SKM-1 treated with dmso at 0.1 percent for 144 hours (cell line): ENCODE measurements around the gene DPCD.
A peak's percentile ranks its signal among the peaks of the same experiment; 100 is the strongest.

ENCODE experiments used
- DNase-seq: peaks from one replicate; lab custom pipeline; 2025; ENCODE audit not compliant: unreplicated experiment; lab: John Stamatoyannopoulos, UW

Gene DPCD

DNA sequence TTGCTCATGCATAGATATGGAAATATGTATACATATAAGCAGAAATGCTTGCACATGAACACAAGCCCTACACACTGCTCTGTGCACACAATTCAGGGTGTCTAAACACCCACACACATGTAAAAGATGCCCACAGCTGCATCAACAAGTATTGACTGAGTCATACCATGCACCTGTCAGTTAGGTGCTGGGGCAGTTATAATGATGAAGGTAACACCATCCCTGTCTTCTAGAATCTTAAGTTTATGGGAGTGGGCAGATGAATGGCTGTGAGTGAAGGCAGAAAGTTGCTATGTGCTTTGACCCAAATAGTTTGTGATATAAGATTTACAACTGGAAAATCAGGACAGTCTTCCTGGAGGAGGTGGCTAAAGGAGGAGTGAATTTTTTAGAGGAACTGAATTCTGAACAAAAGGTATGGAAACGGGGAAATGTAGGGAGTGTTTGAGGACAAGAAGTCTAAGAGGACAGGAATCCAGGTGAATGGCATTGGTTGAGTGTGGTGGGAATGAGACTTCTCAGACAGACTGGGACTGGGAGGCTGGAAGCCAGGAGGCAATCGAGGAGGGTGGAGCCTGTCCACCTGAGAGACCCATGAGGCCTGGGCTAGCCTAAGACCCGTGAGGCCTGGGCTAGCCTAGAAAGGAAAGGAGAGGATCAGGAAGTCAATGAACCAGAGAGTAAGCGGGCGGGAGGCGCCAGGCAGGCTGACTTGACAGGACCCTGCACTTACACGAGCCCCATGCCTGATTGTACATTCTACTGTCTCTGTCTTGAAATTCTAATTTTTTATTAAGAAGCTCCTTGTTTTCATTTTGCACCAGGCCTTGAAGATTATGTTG lies 20.7 kb upstream of the DPCD start:
- no peak for DNase-seq

DNA sequence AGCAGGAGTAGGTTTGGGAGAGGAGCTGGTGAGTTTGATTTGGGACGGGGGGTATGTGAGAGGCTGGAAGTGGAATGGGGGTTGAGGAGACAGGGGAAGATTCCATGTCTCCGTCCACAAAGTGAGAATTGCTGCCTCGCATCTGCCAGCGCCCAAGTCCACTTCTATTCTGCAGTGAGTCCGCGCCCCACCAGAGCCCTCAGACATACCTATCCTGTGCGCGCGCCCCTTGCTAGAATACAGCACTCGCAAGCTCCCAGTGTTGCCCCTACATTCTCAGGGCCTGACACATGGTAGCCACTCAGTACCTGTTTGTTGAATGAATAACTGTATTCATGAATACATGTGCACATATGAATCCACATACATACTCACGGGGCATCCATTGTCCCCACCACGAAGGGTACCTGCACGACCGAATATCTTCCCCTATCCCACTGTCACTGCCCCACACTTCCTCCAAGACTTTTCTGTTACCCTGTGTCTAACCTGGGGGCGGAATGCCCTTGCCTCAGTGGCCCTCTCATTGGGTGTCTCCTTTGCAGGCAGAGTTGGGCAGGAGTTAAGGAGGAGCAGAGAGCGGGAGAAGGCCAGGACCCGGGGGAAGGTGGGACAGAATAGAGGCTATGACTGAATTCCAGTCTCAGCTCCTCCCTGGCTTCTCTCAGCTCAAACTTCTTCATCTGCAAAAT lies 19.9 kb upstream of the DPCD start:
- DNase-seq, result no peak

DNA sequence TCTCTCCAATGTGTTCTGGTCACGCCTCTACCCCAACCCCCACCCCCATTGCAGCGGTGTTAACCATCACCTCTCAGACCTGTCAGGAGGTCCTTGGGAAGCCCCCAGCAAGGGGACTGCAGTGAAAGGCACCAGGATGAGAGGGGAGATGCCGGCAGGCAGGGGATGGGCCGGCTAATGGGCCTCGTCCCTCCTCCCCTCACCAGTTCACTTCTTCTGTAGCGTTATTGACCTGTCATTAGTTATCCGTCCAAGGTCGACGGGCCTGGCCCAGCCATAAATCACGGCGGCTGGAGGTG lies 18.8 kb upstream of the DPCD start:
- no peak for DNase-seq

DNA sequence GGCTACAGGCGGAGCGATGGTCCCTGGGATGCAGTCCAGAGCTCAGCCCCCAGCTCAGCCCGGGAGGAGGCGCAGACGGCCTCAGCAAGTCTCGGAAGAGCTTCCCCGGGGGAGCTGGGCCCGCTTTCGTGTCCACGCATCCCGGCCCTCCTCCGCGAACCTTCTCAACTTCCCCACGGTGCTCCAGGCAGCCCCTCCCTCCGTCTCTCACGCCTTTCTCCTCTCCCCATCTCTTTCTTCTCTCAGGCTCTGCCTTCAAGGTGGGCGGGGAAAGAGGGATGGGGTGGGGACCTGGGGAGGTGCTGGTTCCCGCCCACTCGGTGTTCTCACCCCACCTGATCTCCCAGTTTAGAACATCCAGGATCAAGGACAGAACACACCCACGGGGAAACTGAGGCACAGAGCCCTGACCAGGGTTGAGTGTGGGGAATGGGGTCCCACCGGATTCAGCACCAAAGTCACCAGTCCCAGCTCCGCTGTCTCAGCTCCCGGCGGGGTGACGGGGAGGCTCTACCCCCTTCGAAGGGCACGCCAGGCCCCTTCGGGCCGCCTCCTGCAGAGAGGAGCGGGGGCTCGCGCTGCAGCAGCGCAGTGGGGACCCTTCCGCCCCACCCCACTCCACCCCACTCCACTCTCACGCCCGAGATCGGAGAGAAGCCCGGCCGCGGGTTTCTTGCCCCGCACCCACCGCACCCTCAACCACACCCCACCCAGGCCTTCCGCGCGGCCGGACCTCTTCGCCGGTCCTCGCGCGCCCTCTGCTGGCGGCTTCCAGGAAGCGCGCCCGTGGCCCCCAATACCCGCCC lies 18.3 kb upstream of the DPCD start:
- peak; percentile 58 for DNase-seq

DNA sequence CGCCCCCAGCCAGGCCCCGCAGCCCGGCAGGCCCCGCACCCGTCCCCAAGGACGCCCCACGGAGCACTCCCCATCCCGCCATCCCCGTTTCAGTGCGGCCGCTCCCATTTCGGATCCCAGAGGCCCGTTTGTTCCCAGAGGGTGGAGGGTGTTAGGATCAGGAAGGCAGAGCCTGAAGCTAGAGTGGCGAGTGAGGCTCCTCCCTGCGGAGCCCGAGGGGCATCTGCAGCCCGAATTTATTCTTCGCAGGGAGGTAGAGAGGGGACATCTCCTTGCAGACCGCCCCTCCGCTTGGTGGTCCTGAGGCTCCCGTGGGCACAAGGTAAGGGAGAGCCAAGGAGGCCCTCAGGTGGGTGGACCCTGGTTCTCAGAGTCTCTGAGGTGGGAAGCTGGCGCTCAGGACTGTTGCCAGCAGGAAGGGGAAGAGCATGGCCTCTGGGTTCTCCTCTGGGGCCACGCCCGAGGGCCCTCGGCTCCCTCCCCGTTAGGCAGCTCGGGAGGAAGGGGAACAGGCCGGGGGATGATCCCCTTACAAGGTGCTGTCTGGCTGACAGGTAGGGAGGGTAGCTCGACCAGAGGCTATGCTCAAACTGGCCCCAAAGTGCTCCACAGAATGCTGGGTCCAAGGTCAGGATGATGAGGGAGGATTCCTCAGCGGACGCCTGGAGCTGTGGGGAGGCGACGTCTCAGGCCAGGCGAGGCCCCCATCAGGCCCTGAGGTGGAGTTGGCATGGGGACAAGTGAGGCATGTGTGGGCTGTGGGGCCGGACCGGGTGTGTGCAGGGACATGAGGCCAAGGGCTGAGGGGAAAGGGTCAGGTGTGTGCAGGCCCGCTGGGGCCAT lies 17.5 kb upstream of the DPCD start:
- DNase-seq, result peak; percentile 58

DNA sequence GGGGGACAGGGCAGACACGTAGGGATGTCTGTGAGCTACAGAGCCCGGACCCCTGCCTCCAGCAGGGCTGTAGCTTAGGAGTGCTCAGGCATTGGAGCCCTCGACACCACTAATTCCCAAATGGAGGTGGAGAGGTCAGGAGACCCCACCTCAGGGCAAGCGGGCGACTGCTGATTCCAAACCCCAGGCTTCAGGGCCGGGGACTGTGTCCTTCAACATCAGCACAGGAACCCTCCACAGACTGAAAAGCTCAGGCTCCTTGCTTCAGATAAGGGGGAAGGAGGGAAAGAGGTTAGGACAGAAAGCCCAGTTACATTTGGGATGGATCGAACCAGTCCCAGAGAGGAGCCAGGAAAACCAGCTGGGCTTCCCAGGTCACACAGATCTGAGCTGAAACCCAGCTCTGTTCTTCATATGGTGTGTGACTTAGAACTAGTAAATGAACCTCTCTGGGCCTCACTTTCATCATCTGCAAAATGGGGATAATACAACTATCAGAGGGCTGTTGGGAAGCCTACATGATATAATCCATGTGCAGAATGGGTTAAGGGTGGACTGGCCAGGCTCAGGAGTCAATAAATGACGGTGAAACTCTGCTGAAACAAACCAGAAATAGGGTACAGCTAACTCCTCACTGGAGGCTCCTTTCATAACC lies 16.7 kb upstream of the DPCD start:
- DNase-seq, result no peak

DNA sequence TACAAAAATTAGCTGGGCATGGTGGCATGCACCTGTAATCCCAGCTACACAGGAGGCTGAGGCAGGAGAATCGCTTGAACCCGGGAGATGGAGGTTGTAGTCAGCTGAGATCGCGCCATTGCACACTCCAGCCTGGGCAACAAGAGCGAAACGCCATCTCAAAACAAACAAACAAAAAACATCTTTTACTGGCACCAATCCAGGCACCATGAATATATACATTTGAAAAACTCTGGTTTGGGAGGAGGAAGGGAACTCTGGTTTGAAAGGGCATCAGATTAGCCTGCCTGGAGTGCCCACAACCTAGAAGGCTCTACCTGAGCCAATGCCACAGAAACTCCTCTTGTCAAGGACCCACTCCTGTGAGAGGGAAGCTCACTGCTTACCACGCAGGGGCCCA lies 16.0 kb upstream of the DPCD start:
- no peak for DNase-seq

DNA sequence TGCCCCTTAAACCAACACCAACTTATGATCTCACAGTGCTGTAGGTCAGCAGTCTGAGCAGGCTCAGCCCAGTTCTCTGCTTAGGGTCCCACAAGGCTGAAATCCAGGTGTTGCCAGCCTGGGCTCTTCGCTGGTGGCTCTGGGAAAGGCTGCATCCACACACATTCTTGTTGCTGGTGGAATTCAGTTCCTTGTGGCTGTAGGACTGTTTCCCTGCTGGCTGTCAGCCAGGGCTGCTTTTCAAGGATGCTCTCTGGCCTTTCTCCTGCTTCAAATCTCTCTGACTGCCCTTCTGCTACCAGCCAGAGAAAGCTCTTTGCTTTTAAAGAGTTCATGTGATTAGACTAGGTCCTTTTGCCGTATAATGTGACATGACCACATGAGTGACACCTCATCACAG lies 15.3 kb upstream of the DPCD start:
- DNase-seq, result no peak

DNA sequence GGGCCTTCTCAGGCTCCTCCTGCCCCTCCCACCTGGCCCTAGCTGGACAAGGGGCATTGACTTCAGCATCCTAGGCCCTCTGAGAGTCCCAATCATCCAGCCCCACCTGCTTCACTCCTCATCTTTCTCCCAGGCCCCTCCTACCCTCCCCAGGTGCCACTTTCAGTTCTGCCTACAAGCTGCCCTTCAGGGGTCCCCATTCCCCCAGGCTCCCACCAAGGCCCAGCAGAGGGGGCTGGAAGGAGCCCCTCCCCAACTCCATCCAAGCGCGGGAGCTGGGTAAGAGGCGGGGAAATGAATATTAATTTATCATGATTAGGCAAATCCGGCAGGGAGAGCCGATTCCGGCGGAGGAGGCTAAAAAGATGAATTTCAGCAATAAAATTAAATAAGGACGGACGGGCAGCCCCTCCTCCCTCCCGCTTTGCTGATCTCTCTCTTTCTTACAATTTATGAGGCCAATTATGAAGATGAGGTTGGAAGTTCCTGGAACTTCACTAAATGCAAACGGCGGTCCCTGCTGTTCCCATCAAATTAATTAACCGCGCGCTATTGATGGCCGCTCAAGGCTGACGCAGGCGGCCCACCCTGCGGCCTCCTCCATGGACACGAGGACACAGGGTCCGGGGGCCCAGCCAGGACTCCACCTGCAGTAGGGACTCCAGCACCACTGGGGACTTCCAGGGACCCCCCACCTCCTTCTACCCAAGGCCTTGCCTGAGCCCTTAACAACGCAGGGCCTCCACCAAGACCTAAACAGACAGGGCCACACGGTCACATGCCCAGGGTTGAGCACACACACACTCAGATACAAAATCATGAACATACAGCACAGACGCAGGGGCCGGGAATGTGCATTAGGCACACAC lies 14.0 kb upstream of the DPCD start:
- no peak for DNase-seq

DNA sequence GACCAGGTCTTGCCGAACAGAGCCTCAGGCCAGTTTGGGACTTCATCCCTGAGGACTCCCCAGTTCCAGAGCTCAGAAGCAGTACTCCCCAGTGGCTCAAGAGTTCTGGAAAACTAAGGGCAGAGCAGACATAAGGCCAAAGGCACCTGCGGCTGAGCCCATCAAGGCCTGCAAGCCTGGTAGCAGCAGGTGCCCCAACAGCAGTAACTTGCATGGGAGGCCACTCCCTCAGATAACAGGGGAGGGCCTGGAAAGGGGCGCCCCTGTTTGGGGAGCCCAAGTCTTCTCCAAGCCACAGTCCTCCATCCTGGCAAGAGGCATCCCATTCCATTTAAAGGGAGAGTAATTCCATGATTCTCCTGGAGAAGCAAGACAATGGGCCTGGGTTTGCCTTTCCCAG lies 13.0 kb upstream of the DPCD start:
- no peak for DNase-seq

DNA sequence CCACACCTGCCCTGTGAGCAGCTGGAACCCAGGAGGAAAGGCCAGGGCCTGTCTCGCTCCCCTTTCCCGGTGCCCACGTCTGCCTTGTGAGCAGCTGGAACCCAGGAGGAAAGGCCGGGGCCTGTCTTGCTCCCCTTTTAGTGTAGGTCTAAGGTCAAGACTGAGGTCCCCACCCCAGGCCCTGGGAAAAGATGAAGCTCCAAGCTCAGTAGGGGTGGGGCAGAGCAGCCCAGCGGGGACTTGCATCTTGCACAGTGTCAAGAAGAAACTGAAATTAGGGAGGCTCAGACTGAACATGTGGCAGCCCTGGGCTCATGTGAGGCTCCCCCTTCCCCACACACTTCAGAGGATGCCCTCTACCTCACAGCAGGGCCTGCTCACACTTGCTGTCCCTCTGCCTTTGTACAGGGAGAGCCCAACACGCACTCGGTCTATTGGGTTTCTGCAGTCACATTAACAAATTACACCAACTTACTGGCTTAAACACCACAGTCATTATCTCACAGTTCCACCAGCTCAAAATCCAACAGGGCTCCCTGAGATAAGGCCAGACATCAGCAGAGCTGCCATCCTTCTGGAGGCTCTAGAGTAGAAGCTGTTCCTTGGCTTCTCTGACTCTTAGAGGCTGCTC lies 12.4 kb upstream of the DPCD start:
- no peak for DNase-seq

DNA sequence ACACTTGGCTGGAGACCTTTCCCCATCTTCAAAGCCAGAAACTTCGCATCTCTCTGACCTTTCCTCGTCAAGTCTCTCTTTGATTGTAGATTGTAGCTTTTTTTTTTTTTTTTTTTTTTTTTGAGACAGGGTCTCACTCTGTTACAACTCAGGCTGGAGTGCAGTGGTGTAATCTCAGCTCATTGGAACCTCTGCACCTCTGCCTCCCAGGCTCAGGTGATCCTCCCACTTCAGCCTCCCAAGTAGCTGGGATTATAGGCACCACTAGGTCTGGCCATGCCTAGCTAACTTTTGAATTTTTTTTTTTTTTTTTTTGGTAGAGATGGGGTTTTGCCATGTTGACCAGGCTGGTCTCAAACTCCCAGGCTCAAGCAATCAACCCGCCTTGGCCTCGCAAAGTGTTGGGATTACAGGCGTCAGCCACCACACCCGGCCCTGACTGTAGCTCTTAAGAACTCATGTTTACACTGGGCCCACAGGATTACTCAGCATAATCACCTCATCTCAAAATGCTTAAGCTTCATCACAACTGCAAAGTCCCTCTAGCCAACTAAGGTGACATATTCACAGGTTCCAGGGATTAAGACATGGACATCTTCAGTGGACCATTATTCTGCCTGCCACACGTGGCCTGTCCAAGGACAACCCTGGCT lies 11.8 kb upstream of the DPCD start:
- no peak for DNase-seq

DNA sequence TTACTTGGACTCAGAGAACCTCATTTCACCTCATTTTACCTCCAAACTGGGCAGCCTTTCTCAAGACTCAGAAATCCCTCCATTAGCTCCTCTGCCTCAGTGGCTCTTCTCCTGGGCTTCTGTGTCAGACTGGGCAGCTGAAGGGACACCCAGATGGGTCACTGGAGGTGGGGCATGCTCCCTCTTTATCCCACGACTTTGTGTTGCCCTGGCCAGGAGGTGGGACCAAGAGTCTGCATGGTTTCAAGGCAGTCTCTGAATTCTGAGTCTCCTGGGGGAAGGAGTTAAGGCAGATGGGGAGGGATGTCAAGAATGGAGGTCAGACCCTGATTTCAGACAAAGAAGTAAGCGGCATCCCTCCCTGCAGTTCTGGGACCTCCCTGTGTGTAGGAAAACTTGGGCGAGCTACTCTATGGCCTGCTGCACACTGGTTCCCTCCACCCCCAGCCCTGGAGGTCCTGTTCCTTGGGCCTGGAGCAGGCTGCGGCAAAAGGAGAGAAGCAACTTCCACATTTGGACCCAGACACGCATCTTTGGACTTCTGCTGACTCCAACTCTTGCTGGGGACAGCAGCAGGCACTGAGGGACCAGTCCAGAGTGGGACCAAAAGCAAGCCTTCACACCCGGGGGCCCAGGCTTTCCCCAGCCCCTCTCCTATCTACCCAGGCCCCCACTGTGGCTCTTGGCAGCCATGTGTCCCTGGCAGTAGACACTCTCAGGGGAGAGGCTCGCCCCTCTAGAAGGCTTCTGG lies 10.8 kb upstream of the DPCD start:
- DNase-seq, result no peak

DNA sequence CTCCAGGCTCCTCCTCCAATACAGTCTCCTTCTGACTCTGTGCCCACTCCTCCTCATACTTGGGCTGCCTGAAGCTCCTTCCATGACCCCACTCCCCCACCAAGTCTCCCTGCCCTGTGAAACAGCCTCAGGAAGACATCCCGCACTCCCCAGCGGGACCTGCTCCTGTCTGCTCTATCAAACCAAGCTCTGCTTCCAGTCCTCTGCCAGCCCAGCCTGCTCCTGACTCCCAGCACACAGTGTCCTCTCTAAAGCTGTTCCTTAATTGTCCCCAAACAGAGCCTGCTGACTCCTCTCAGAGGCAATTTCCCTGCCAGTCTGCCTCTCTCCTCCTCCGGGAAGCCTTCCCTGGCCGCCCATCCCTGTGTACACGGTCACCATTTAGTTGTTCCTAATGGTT lies 9.9 kb upstream of the DPCD start:
- DNase-seq, result no peak

DNA sequence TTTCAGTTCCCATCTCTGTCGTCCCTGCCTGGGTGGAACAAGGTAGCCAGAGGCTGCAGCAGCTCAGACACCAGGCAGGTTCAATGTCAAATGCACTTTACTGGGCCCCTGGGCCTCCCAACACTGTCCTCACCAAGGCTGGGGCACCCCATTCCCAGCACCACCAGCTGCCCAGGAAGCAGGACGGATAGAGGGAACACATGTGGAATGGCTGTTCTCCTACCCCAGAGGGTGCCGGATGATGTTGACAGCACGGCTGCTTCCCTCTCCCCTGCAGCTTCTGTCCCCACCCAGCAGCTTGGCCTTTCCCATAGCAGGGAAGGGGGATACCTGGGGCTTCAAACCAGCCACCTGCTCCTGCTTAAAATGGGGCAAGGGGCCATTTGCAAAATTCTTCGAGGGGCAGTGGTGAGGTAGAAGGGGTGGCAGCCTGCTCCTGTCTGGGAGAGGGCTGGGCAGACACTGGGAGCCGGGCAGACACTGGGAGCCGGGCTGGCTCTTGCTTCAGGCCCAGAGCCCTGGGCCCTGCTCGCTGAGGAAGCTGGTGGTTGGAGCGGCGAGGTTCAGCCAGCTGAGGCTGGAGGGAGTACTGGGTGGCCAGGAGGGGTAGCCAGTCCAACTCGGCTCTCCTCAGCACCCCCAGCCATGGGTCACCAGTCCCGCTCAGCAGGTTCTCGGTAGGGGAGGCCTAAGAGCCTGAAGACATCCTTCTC lies 9.2 kb upstream of the DPCD start:
- DNase-seq, result no peak

DNA sequence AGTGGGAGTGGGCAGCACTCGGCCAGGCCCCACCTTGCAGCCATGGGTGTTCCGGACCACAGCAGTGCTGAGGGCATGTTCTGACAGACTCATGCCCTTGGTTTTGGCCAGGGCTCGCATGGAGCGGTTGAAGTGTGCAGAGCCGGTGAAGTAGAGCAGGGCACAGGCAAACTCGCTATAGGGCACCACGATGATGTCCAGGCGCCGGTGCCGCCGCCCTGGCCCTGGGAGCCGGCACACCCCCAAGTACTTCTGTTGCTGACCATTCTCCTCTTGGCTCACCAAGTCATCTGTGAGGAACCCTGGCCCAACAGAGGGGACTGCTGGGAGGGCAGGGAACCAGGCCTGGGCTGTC lies 8.6 kb upstream of the DPCD start:
- DNase-seq, result no peak
